NCI-H1105 treated with DMSO at 0.1 percent for 48 hours (cell line): ENCODE data around the gene NTMT1.
"Not testable (repeated sequence)": the region's sequence is repeated elsewhere in the genome, so short reads cannot be mapped to it uniquely, and the experiment has no call there.

Source experiments
- DNase-seq: peaks from one replicate; lab custom pipeline; 2025; lab: John Stamatoyannopoulos, UW

Gene NTMT1

GRCh38 chr9:129626079-129626624 lies at the start of gene NTMT1:
Gene NTMT1 (plus strand): TSS chr9:129626163. CDS start chr9:129632704, 6,541 bp downstream.
- peak; percentile 71 for DNase-seq

GRCh38 chr9:129576546-129577543 lies 49.1 kb upstream of the NTMT1 start:
- no peak for DNase-seq

- no peak for DNase-seq
Observed at GRCh38 chr9:129579294-129579693, 46.7 kb upstream of the NTMT1 start.

- DNase-seq: no peak
Observed at GRCh38 chr9:129580211-129580915, 45.6 kb upstream of the NTMT1 start.

- no peak for DNase-seq
Observed at GRCh38 chr9:129581505-129582189, 44.3 kb upstream of the NTMT1 start.

GRCh38 chr9:129582855-129583254 lies 43.1 kb upstream of the NTMT1 start:
- no peak for DNase-seq

- no peak for DNase-seq
Observed at GRCh38 chr9:129583308-129584038, 42.5 kb upstream of the NTMT1 start.

- peak; percentile 38 for DNase-seq
Observed at GRCh38 chr9:129584136-129584535, 41.8 kb upstream of the NTMT1 start.

GRCh38 chr9:129585352-129585751 lies 40.6 kb upstream of the NTMT1 start:
- no peak for DNase-seq

- DNase-seq: no peak
Observed at GRCh38 chr9:129586245-129586644, 39.7 kb upstream of the NTMT1 start.

- DNase-seq: no peak
Observed at GRCh38 chr9:129586685-129587084, 39.3 kb upstream of the NTMT1 start.

GRCh38 chr9:129587487-129588262 lies 38.3 kb upstream of the NTMT1 start:
- no peak for DNase-seq

GRCh38 chr9:129590466-129590865 lies 35.5 kb upstream of the NTMT1 start:
- no peak for DNase-seq

GRCh38 chr9:129591916-129592315 lies 34.0 kb upstream of the NTMT1 start:
- DNase-seq: no peak

- DNase-seq: not testable (repeated sequence)
Observed at GRCh38 chr9:129592790-129593189, 33.2 kb upstream of the NTMT1 start.

- DNase-seq: no peak
Observed at GRCh38 chr9:129594632-129595031, 31.3 kb upstream of the NTMT1 start.

- DNase-seq: no peak
Observed at GRCh38 chr9:129595311-129595741, 30.6 kb upstream of the NTMT1 start.

GRCh38 chr9:129595903-129596540 lies 29.9 kb upstream of the NTMT1 start:
- no peak for DNase-seq

GRCh38 chr9:129596541-129597331 lies 29.2 kb upstream of the NTMT1 start:
- DNase-seq: no peak
